Ovary (tissue), 3 donors: Measurements from ENCODE around the gene TULP4.

Source experiments
- POLR2A ChIP-seq: fragments of 450-650 bp; IDR thresholded peaks from one replicate; pipeline ENCODE4 v1.6.1; 2017; ENCODE audit warnings: antibody characterized with exemption, mild to moderate bottlenecking, moderate library complexity
- TF ChIP-seq, protein P1 (sequence below), 3 donors: fragments of 450-650 bp in 2 of 3; fragments of 200-600 bp in 1 of 3; IDR thresholded peaks; one replicate each; pipeline versions ENCODE4 v1.5.1 to v1.8.0; 2016 to 2022; ENCODE audit warnings: antibody characterized with exemption in 3 of 3, mild to moderate bottlenecking in 1 of 3
- donor health status: DM: no; HTN: no; CAD: no.

DNA sequence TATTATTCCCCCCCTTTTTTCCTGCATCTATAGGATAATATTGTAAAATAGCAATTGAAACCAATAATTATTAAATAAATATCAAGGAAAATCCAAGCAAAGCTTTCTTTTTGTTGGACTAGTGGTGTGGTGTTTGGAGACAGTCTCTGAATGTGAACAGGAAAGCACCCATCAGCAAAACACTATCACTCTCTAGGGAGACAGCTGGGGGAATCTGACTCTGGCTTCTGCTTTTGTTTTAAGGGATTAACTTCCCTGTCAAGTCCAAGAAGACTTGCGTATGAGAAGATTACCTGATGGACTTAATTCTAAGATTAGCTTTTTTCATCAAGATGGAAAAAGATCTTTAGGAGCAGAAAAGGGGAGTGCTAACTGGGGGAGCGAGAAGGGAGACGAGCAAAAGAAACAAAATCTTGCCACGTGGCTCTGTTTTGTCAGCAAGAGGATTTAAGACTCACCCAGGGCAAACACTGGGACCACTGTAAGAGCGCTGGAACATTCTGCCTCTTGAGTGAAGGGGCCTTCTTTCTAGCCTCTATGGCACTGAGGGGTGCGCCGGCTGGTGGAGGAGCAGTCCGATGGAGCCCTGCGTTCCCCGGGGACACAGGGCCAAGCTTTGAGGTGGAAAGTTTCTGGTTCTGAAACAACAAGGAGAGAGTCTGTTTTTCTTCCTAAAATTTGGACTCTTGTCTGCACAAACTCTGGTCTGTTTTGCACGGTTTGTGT is 570 bp downstream of the TULP4 start:
- TF ChIP-seq POLR2A = no peak
- TF ChIP-seq, protein P1, sequence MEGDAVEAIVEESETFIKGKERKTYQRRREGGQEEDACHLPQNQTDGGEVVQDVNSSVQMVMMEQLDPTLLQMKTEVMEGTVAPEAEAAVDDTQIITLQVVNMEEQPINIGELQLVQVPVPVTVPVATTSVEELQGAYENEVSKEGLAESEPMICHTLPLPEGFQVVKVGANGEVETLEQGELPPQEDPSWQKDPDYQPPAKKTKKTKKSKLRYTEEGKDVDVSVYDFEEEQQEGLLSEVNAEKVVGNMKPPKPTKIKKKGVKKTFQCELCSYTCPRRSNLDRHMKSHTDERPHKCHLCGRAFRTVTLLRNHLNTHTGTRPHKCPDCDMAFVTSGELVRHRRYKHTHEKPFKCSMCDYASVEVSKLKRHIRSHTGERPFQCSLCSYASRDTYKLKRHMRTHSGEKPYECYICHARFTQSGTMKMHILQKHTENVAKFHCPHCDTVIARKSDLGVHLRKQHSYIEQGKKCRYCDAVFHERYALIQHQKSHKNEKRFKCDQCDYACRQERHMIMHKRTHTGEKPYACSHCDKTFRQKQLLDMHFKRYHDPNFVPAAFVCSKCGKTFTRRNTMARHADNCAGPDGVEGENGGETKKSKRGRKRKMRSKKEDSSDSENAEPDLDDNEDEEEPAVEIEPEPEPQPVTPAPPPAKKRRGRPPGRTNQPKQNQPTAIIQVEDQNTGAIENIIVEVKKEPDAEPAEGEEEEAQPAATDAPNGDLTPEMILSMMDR (IDR thresholded peaks at IDR 0.05) = no peak
